ENCODE measurements around the gene FLOT1. TPM values are rescaled to one million over a fixed set of nuclear protein-coding genes. Genes with fewer than 3 reads are reported as not detected.

FLOT1 gene
- polyA plus RNA-seq, 1 experiment, result 155 TPM

- H3K9me3 ChIP-seq (ENCODE audit: control insufficient read depth, insufficient read depth, low read length), result no peaks in the 10 kb centered on the region
- no peak overlapping the region for H3K4me3 ChIP-seq (ENCODE audit: low read depth, low read length)
- no peak overlapping the region for H3K27ac ChIP-seq (ENCODE audit: low read depth, low read length)
- DNase-seq (ENCODE audit: low read depth, low spot score), result no peak
- CTCF ChIA-PET, result no interaction called here
- TF ChIP-seq CTCF (IDR thresholded peaks at IDR 0.05; ENCODE audit: low read depth, low read length), result no peak
- POLR2A ChIA-PET, result interaction anchor here (1.1 kb wide), 1 partner anchor 23 kb away, joined by 3 read pairs; no protein-coding TSS in a partner anchor
- H3K27me3 ChIP-seq (ENCODE audit: control insufficient read depth, insufficient read depth, low read length), result no peaks in the 10 kb centered on the region
Observed at GRCh38 chr6:30696432-30696831, 46.1 kb downstream of the FLOT1 start.

- peak overlapping the region; percentile 45 for H3K4me3 ChIP-seq (ENCODE audit: low read depth, low read length)
- H3K9me3 ChIP-seq (ENCODE audit: control insufficient read depth, insufficient read depth, low read length), result no peaks in the 10 kb centered on the region; the same call in 1 of the 2 replicates
- POLR2A ChIA-PET, result interaction anchor here (0.6 to 4.8 kb wide), 6 partner anchors 9 to 120 kb away, joined by 3 to 43 read pairs (median 5); partner anchors contain the start of genes ABCF1, MDC1 and TUBB
- no peak for DNase-seq (ENCODE audit: low read depth, low spot score)
- no peaks in the 10 kb centered on the region for H3K27me3 ChIP-seq (ENCODE audit: control insufficient read depth, insufficient read depth, low read length)
- TF ChIP-seq CTCF (IDR thresholded peaks at IDR 0.05; ENCODE audit: low read depth, low read length), result no peak
- CTCF ChIA-PET, result interaction anchor here (1.0 to 1.6 kb wide), 2 partner anchors 12 to 32 kb away, joined by 3 to 12 read pairs; no protein-coding TSS in a partner anchor
- H3K27ac ChIP-seq (ENCODE audit: low read depth, low read length), result no peak overlapping the region
Observed at GRCh38 chr6:30691208-30691847, 51.2 kb downstream of the FLOT1 start.

GRCh38 chr6:30690403-30691207 lies 51.9 kb downstream of the FLOT1 start, which contains the start of gene NRM:
NRM (minus strand) TSS chr6:30690984; CDS start chr6:30690974, 10 bp downstream.
- H3K9me3 ChIP-seq (ENCODE audit: control insufficient read depth, insufficient read depth, low read length), result no peaks in the 10 kb centered on the region; the same call in 1 of the 2 replicates
- DNase-seq (ENCODE audit: low read depth, low spot score), result no peak
- CTCF ChIA-PET, result interaction anchor here (1.0 to 1.6 kb wide), 2 partner anchors 11 to 33 kb away, joined by 3 to 12 read pairs; no protein-coding TSS in a partner anchor
- no peaks in the 10 kb centered on the region for H3K27me3 ChIP-seq (ENCODE audit: control insufficient read depth, insufficient read depth, low read length)
- TF ChIP-seq CTCF (IDR thresholded peaks at IDR 0.05; ENCODE audit: low read depth, low read length), result no peak
- peak within 1 kb of the TSS; percentile 87 for H3K4me3 ChIP-seq (ENCODE audit: low read depth, low read length)
- POLR2A ChIA-PET, result interaction anchor here (0.6 to 4.8 kb wide), 8 partner anchors 8 to 119 kb away, joined by 3 to 43 read pairs (median 4); partner anchors contain the start of genes ABCF1, MDC1 and TUBB
- H3K27ac ChIP-seq (ENCODE audit: low read depth, low read length), result peak within 1 kb of the TSS; percentile 69

GRCh38 chr6:30689985-30690384 lies 52.5 kb downstream of the FLOT1 start:
- Histone ChIP-seq H3K4me3 (ENCODE audit: low read depth, low read length) (peak overlapping the region; percentile 87), H3K27ac (ENCODE audit: low read depth, low read length) (peak overlapping the region; percentile 69), H3K27me3 (ENCODE audit: control insufficient read depth, insufficient read depth, low read length) (no peaks in the 10 kb centered on the region), H3K9me3 (ENCODE audit: control insufficient read depth, insufficient read depth, low read length) (no peaks in the 10 kb centered on the region; the same call in 1 of the 2 replicates)
- ChIA-PET POLR2A (interaction anchor here (0.6 to 4.8 kb wide), 7 partner anchors 8 to 119 kb away, joined by 3 to 43 read pairs (median 5); partner anchors contain the start of genes ABCF1, MDC1 and TUBB), CTCF (interaction anchor here (1.6 kb wide), 1 partner anchor 11 kb away, joined by 12 read pairs; no protein-coding TSS in a partner anchor)
- DNase-seq (ENCODE audit: low read depth, low spot score), result no peak
- no peak for TF ChIP-seq CTCF (IDR thresholded peaks at IDR 0.05; ENCODE audit: low read depth, low read length)

All from AG04450 (cell line).